ENCODE data around the gene PAPPA.

DNA sequence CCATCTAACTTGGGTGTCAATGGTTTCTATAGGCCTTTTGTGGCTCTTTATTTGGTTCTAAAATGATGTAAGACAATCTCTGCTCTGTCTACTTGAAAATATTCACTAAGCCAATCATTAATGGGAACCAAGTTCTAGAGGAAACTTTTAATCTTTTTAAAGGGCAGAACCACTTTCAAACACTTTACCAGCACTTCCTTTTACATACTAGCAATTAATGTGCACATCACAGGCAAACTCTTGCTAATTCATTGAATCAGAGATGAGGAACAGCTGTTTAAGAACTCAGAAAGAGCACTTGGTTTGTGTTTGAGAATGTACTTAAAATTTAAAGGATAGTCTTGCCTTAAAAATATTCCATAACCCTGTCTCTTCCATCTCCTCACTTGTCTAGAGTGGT lies 83.4 kb downstream of the PAPPA start:
- no peak for TF ChIP-seq EZH2 (IDR thresholded peaks at IDR 0.05; ENCODE audit: low read depth)
- TF ChIP-seq, protein P1, sequence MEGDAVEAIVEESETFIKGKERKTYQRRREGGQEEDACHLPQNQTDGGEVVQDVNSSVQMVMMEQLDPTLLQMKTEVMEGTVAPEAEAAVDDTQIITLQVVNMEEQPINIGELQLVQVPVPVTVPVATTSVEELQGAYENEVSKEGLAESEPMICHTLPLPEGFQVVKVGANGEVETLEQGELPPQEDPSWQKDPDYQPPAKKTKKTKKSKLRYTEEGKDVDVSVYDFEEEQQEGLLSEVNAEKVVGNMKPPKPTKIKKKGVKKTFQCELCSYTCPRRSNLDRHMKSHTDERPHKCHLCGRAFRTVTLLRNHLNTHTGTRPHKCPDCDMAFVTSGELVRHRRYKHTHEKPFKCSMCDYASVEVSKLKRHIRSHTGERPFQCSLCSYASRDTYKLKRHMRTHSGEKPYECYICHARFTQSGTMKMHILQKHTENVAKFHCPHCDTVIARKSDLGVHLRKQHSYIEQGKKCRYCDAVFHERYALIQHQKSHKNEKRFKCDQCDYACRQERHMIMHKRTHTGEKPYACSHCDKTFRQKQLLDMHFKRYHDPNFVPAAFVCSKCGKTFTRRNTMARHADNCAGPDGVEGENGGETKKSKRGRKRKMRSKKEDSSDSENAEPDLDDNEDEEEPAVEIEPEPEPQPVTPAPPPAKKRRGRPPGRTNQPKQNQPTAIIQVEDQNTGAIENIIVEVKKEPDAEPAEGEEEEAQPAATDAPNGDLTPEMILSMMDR (conservative IDR thresholded peaks at IDR 0.05), result no peak

All from PC-9 (cell line).